Esophagus squamous epithelium (tissue), 5 donors: ENCODE results near the gene TCF4. TPM values are rescaled to one million over a fixed set of nuclear protein-coding genes. Genes with fewer than 3 reads are reported as not detected.

Experiments
- DNase-seq: peaks from one replicate; lab custom pipeline; 2025; lab: John Stamatoyannopoulos, UW
- H3K27ac ChIP-seq, 4 donors: fragments of 200-600 bp; sonication (generic); one replicate each; pipeline ENCODE4 v1.5.1; 2016 to 2019; ENCODE audit warnings: mild to moderate bottlenecking in 1 of 4
- H3K27me3 ChIP-seq, 4 donors: fragments of 200-600 bp; sonication (generic); 1 replicate in 3 of 4; 2 replicates in 1 of 4; pipeline versions ENCODE4 v1.5.1 to v1.6.0; 2017 to 2021; ENCODE audit warnings: antibody characterized with exemption in 1 of 4
- H3K36me3 ChIP-seq, 3 donors: fragments of 200-600 bp; sonication (generic); one replicate each; pipeline ENCODE4 v1.5.1; 2016 to 2019
- H3K4me1 ChIP-seq, 3 donors: fragments of 200-600 bp; sonication (generic); one replicate each; pipeline ENCODE4 v1.5.1; 2017 to 2019
- H3K4me3 ChIP-seq, 4 donors: fragments of 200-600 bp; sonication (generic); 1 replicate in 3 of 4; 2 replicates in 1 of 4; pipeline ENCODE4 v1.5.1; 2016 to 2019; ENCODE audit warnings: mild to moderate bottlenecking in 2 of 4, moderate library complexity in 1 of 4
- H3K9me3 ChIP-seq, 3 donors: fragments of 200-600 bp; sonication (generic); one replicate each; pipeline ENCODE4 v1.5.1; 2016 to 2019
- POLR2A ChIP-seq, 4 donors: fragments of 450-650 bp; IDR thresholded peaks; one replicate each; pipeline ENCODE4 v1.6.1; 2017; ENCODE audit warnings: antibody characterized with exemption in 4 of 4, mild to moderate bottlenecking in 4 of 4, moderate library complexity in 3 of 4
- WGBS, 2 donors: methylation state at CpG; one replicate each; pipeline ENCODE4 v1.1.5; 2018; 5-methylcytosine and 5-hydroxymethylcytosine counted together
- intact Hi-C: fragments of 100-400 bp; cut with DNase I; formaldehyde crosslinking; loops from one replicate; pipeline ENCODE4 v1.15.0; 2022
- total RNA-seq, 4 donors: library from RNA; depleted of rRNA; stranded (reverse); fragments of >200 nt; gene quantifications; one replicate each; pipeline ENCODE4 v1.1.0, GENCODE V29; 2016
- TF ChIP-seq, protein P1 (sequence below), 6 experiments: fragments of 450-650 bp in 4 of 6; fragments of 200-600 bp in 2 of 6; sonication (generic) in 2 of 6; IDR thresholded peaks; one replicate each; pipeline ENCODE4 v1.5.1; 2016 to 2019; ENCODE audit warnings: antibody characterized with exemption in 6 of 6, mild to moderate bottlenecking in 4 of 6, moderate library complexity in 4 of 6
- donor health status: DM: yes; HTN: yes; CAD: no.

Gene TCF4
- total RNA-seq, 4 donors from 2014 or later = 19.0 to 79.7 (median 26.0) TPM

DNA sequence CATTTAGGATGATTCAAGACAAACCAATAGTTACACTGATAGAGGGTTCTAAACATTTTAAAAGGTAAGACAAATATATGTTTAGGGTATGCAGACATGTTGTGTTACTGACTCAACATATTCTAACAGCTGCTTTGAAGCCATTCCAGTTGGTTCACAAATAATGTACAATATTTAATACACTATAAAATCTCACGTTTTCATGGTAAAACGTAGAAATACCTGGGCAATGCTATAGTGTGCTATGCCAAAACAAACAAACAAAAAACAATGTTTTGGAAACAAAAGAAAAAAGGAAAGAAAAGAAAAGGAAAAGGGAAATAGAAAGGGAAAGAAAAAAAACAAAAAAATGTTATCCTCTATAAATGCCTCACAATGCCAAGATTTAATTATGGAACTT, 277.1 kb downstream of the TCF4 start:
- Histone ChIP-seq H3K9me3 (no peaks in the 10 kb centered on the region), H3K4me3 (no peak overlapping the region), H3K36me3 (no peaks in the 10 kb centered on the region), H3K27ac (no peak overlapping the region), H3K4me1 (peaks cover 0 to 12% (median 0%) of the 10 kb centered on the region in 3 donors), H3K27me3 (no peaks in the 10 kb centered on the region)
- 63 to 70% methylated on average over 2 of the region's 2 CpGs for WGBS, 2 donors
- DNase-seq = no peak
- no peak for TF ChIP-seq POLR2A (IDR thresholded peaks at IDR 0.05)
- TF ChIP-seq, protein P1, sequence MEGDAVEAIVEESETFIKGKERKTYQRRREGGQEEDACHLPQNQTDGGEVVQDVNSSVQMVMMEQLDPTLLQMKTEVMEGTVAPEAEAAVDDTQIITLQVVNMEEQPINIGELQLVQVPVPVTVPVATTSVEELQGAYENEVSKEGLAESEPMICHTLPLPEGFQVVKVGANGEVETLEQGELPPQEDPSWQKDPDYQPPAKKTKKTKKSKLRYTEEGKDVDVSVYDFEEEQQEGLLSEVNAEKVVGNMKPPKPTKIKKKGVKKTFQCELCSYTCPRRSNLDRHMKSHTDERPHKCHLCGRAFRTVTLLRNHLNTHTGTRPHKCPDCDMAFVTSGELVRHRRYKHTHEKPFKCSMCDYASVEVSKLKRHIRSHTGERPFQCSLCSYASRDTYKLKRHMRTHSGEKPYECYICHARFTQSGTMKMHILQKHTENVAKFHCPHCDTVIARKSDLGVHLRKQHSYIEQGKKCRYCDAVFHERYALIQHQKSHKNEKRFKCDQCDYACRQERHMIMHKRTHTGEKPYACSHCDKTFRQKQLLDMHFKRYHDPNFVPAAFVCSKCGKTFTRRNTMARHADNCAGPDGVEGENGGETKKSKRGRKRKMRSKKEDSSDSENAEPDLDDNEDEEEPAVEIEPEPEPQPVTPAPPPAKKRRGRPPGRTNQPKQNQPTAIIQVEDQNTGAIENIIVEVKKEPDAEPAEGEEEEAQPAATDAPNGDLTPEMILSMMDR (IDR thresholded peaks at IDR 0.05) = no peak
- intact Hi-C loops = no loop called here

DNA sequence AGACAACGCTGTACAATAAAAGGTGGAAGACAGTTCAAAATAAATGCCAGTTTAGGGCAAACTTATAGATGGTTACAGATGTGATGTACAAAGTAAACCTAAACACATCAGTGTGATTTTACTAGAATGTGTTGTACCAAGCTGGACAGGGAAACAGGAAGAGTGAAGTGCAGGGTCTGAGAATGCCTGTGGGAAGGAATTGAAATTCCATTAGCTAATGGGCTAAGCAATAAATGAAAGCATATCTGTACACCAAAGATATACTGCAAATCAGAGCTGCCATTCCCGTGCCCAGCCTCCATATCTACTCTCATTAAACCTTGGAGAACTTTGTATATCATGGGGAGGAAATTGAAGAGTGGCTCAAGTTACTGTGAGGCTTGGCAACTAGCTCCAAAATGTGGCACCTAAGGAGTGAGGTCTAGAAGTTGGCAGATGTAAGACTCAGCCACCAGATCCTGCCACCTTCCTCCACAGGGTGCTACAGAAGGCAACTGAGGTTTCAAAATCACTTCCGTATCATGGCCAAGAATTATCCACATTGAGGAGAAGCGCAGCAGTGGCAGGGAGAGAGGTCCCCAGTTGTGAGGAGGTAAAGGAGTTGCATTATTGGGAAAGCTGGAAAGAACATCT, 277.8 kb downstream of the TCF4 start:
- 87 to 90% methylated on average over 4 of the region's 4 CpGs for WGBS, 2 donors
- H3K27ac ChIP-seq = no peak overlapping the region
- H3K9me3 ChIP-seq = no peaks in the 10 kb centered on the region
- no peak for TF ChIP-seq POLR2A (IDR thresholded peaks at IDR 0.05)
- TF ChIP-seq, protein P1 (IDR thresholded peaks at IDR 0.05) = no peak
- DNase-seq = no peak
- intact Hi-C loops = no loop called here
- no peaks in the 10 kb centered on the region for H3K27me3 ChIP-seq
- H3K4me1 ChIP-seq = peaks cover 0 to 11% (median 0%) of the 10 kb centered on the region in 3 donors
- H3K36me3 ChIP-seq = no peaks in the 10 kb centered on the region
- H3K4me3 ChIP-seq = no peak overlapping the region

DNA sequence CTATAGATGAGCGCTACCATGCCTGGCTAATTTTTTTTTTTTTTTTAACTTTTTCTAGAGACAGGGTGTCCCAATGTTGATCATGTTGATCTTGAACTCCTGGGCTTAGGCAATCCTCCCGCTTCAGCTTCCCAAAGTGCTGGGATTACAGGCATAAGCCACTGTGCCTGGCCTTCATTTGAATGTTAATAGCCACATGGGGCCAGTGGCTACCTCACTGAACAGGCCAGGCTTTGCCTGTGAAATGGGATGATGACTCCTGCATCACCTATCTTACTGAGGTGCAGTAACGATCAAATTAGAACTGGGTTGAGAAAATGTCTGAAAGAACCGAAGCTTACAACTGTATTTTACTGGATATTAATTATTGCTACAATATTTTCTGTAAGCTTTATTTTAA, 278.7 kb downstream of the TCF4 start:
- intact Hi-C loops = no loop called here
- Histone ChIP-seq H3K36me3 (no peaks in the 10 kb centered on the region), H3K27me3 (no peaks in the 10 kb centered on the region), H3K4me1 (peaks cover 0 to 11% (median 0%) of the 10 kb centered on the region in 3 donors), H3K27ac (no peak overlapping the region), H3K4me3 (no peak overlapping the region), H3K9me3 (no peaks in the 10 kb centered on the region)
- DNase-seq = no peak
- TF ChIP-seq POLR2A (IDR thresholded peaks at IDR 0.05) = no peak
- 82 to 91% methylated on average over 3 to 4 of the region's 4 CpGs for WGBS, 2 donors

- Histone ChIP-seq H3K27ac (no peak overlapping the region), H3K4me1 (peaks cover 0 to 7% (median 4%) of the 10 kb centered on the region in 3 donors), H3K4me3 (no peak overlapping the region)
These were observed 280.5 kb downstream of the TCF4 start for GRCh38 chr18:55307505-55307904.

GRCh38 chr18:55306359-55307024, 281.5 kb downstream of the TCF4 start:
- TF ChIP-seq, protein P1 (IDR thresholded peaks at IDR 0.05) = no peak
- TF ChIP-seq POLR2A (IDR thresholded peaks at IDR 0.05) = no peak
- Histone ChIP-seq H3K36me3 (no peaks in the 10 kb centered on the region), H3K4me3 (no peak overlapping the region), H3K27me3 (no peaks in the 10 kb centered on the region), H3K27ac (no peak overlapping the region), H3K4me1 (peaks cover 0 to 8% (median 7%) of the 10 kb centered on the region in 3 donors), H3K9me3 (no peaks in the 10 kb centered on the region)
- DNase-seq = no peak
- intact Hi-C loops = no loop called here
- 37 to 63% methylated on average over 2 of the region's 2 CpGs for WGBS, 2 donors

More at GRCh38 chr18:55307505-55307904, 280.5 kb downstream of the TCF4 start:
- DNase-seq = no peak
- H3K9me3 ChIP-seq = no peaks in the 10 kb centered on the region
- no peaks in the 10 kb centered on the region for H3K27me3 ChIP-seq
- no peak for TF ChIP-seq POLR2A (IDR thresholded peaks at IDR 0.05)
- TF ChIP-seq, protein P1 (IDR thresholded peaks at IDR 0.05) = no peak
- no peaks in the 10 kb centered on the region for H3K36me3 ChIP-seq
- intact Hi-C loops = no loop called here
- 75 to 79% methylated on average over 3 of the region's 3 CpGs for WGBS, 2 donors
